OCI-LY1 (cell line): ENCODE data around the gene MCAT.
A peak's percentile ranks its signal among the peaks of the same experiment; 100 is the strongest.

Experiments used
- H2AFZ ChIP-seq: fragments of 200-600 bp; sonication (generic), shearing (Covaris generic); 2 replicates; pipeline ENCODE4 v1.6.0; 2014; ENCODE audit warnings: antibody characterized with exemption, mild to moderate bottlenecking, low read length
- H3F3A ChIP-seq: fragments of 200-600 bp; sonication (generic), shearing (Covaris generic); 2 replicates; pipeline ENCODE4 v1.6.0; 2014; ENCODE audit warnings: mild to moderate bottlenecking, antibody characterized with exemption, low read length, moderate library complexity; ENCODE audit not compliant: insufficient read depth
- H3K27ac ChIP-seq: fragments of 200-600 bp; sonication (generic); 2 replicates; pipeline ENCODE4 v1.5.1; 2014; ENCODE audit warnings: low read length, mixed run types, mild to moderate bottlenecking, low read depth; ENCODE audit not compliant: poor library complexity, severe bottlenecking
- H3K27me3 ChIP-seq: fragments of 200-600 bp; sonication (generic); 2 replicates; pipeline ENCODE4 v1.6.0; 2014; ENCODE audit warnings: antibody characterized with exemption, mild to moderate bottlenecking, low read length, moderate library complexity; ENCODE audit not compliant: insufficient read depth
- H3K36me3 ChIP-seq: fragments of 200-600 bp; sonication (generic); 2 replicates; pipeline ENCODE4 v1.6.1; 2014; ENCODE audit warnings: mild to moderate bottlenecking, antibody characterized with exemption, low read length, moderate library complexity, mixed read lengths; ENCODE audit not compliant: insufficient read depth
- H3K4me1 ChIP-seq: fragments of 200-600 bp; sonication (generic); 2 replicates; pipeline ENCODE4 v1.5.1; 2014; ENCODE audit warnings: mild to moderate bottlenecking, low read length, moderate library complexity; ENCODE audit not compliant: insufficient read depth, severe bottlenecking
- H3K4me2 ChIP-seq: fragments of 200-600 bp; sonication (generic), shearing (Covaris generic); 2 replicates; pipeline ENCODE4 v1.6.1; 2014; ENCODE audit warnings: low read length
- H3K4me3 ChIP-seq: fragments of 200-600 bp; sonication (generic); 2 replicates; pipeline ENCODE4 v1.5.1; 2014; ENCODE audit warnings: low read length, low read depth, mild to moderate bottlenecking, mixed read lengths; ENCODE audit not compliant: poor library complexity, severe bottlenecking
- H3K79me2 ChIP-seq: fragments of 200-600 bp; shearing (Covaris generic); 2 replicates; pipeline ENCODE4 v1.6.1; 2016; ENCODE audit warnings: mixed run types, low read length, mixed read lengths; ENCODE audit not compliant: insufficient read depth
- H3K9ac ChIP-seq: fragments of 200-600 bp; sonication (generic), shearing (Covaris generic); 2 replicates; pipeline ENCODE4 v1.6.1; 2014; ENCODE audit warnings: mild to moderate bottlenecking, low read length, mixed read lengths
- H3K9me2 ChIP-seq: fragments of 200-600 bp; sonication (generic), shearing (Covaris generic); 2 replicates; pipeline ENCODE4 v1.6.1; 2014; ENCODE audit warnings: low read depth, mild to moderate bottlenecking, low read length, mixed read lengths
- H3K9me3 ChIP-seq: fragments of 200-600 bp; shearing (Covaris generic); 2 replicates; pipeline ENCODE4 v1.6.1; 2014; ENCODE audit warnings: low read length, mixed read lengths
- H4K20me1 ChIP-seq: fragments of 200-600 bp; sonication (generic), shearing (Covaris generic); 2 replicates; pipeline ENCODE4 v1.6.0; 2016; ENCODE audit warnings: mild to moderate bottlenecking, low read length; ENCODE audit not compliant: insufficient read depth
- CTCF ChIP-seq: fragments of 200-600 bp; sonication (generic), shearing (Covaris generic); IDR thresholded peaks from 2 replicates; pipeline ENCODE4 v1.5.1; 2017; ENCODE audit warnings: mild to moderate bottlenecking, antibody characterized with exemption, low read length, moderate library complexity, mixed read lengths
- EZH2 ChIP-seq: fragments of 200-600 bp; sonication (generic), shearing (Covaris generic); IDR thresholded peaks from 2 replicates; pipeline ENCODE4 v1.8.0; 2017; ENCODE audit warnings: borderline replicate concordance, mixed run types, mild to moderate bottlenecking, antibody characterized with exemption, low read length, moderate library complexity, mixed read lengths

MCAT gene

DNA sequence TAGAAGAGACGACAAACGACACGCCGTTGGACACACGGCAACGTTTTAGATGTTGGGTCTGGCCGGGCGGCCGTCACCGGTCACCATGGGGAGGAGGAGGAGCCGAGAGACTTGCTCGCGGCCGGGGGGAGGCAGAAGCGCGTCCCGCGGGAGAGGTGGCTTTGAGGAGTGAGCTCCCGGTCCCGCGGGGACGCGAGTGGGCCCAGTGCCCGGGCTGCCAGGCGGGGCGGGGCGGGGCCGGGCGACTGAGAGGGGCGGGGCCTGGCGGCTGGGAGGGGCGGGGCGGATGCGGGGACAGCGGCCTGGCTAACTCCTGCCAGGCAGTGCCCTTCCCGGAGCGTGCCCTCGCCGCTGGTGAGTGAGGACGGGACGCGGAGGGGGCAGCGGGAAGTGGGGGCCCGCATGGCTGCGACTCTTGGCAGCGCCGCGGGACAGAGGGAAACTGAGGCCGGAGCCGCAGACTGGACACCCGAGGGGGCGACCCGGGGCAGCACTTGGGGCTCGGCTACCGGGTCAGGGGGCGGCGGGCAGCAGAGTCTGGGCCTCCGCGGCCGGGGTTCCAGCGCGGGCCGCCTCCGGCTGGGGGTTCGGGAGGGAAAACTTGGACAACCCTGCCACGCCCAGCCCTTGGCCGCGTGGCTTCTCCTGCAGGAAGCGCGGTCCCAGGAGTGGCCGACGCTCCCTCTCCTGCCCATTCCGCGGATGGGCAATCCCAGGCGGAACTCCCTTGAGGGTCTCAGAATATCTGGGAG lies 8.2 kb upstream of the MCAT start, which contains the start of gene TSPO:
TSPO (plus strand) TSS at position 309 of the 752 bp plus-strand sequence. CDS start 7,680 bp downstream, outside the sequence.
- H3K4me2 ChIP-seq: peak within 1 kb of the TSS; percentile 61
- H3K4me1 ChIP-seq: peaks cover 39% of the 10 kb centered on the region
- H3K9me3 ChIP-seq: no peaks in the 10 kb centered on the region
- H3K27ac ChIP-seq: no peak within 1 kb of the TSS
- H4K20me1 ChIP-seq: no peaks in the 10 kb centered on the region
- no peak within 1 kb of the TSS for H3K9ac ChIP-seq
- TF ChIP-seq CTCF (no peak), EZH2 (no peak)
- no peak within 1 kb of the TSS for H2AFZ ChIP-seq
- no peaks in the 10 kb centered on the region for H3F3A ChIP-seq
- peak within 1 kb of the TSS; percentile 44 for H3K4me3 ChIP-seq
- H3K79me2 ChIP-seq: no peaks in the 10 kb centered on the region
- H3K36me3 ChIP-seq: no peaks in the 10 kb centered on the region
- H3K27me3 ChIP-seq: peaks cover 12% of the 10 kb centered on the region; the same call in 1 of the 2 replicates
- H3K9me2 ChIP-seq: no peaks in the 10 kb centered on the region

DNA sequence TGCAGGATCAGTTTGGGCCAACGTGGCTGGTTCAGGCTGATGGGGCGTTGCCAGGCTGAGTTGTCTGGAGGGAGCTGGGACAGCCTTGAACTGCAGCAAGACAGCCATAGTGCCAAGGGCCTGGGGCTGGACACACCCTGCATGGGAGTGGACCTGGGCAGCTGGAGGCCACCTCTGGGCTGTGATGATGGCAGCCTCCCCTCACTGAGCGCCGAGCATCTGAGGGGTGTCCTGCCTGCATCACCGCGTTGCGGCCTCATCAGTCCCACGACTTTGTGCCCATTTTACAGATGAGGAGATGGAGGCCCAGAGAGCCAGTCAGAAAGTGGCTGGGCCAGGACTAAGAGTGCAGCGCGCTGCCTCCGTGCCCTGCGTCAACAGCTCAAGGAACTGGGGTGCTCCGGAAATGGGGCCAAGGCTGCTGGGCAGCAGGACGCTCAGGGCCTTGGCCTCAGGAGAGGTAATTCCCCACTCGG lies 7.6 kb upstream of the MCAT start:
- Histone ChIP-seq H3K79me2 (no peaks in the 10 kb centered on the region), H2AFZ (no peak overlapping the region), H3K9ac (no peak overlapping the region), H3K9me3 (no peaks in the 10 kb centered on the region), H3K27me3 (peaks cover 12% of the 10 kb centered on the region; the same call in 1 of the 2 replicates), H3K4me2 (peak overlapping the region; percentile 61), H3K4me3 (peak overlapping the region; percentile 44), H3F3A (no peaks in the 10 kb centered on the region), H3K36me3 (no peaks in the 10 kb centered on the region), H4K20me1 (no peaks in the 10 kb centered on the region), H3K27ac (no peak overlapping the region), H3K9me2 (no peaks in the 10 kb centered on the region), H3K4me1 (peaks cover 39% of the 10 kb centered on the region)
- TF ChIP-seq EZH2: no peak
- no peak for TF ChIP-seq CTCF

DNA sequence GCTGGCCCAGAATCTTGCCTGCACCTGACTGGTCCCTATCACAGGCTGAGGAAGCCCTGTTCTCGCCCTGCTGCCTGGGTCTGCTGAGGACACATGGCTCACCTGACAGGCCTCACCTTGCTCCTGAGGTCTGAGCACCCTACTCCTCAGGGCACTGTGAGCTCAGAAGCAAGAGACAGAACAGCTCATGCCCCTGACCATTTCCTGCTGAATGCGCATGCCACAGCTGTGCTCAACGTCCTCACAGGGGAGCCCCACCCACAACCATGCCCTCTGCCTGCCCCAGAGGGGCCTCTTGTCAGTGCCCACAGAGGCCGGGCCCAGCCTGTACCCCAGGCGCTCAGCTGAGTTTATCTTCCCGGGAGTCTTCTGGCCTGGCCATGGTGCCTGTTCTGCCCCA lies 5.4 kb upstream of the MCAT start:
- Histone ChIP-seq H3K9me3 (no peaks in the 10 kb centered on the region), H3K4me2 (no peak overlapping the region), H3F3A (no peaks in the 10 kb centered on the region), H2AFZ (no peak overlapping the region), H3K36me3 (no peaks in the 10 kb centered on the region), H3K9me2 (no peaks in the 10 kb centered on the region), H3K9ac (no peak overlapping the region; the same call in 1 of the 2 replicates), H4K20me1 (no peaks in the 10 kb centered on the region), H3K27me3 (peaks cover 12% of the 10 kb centered on the region; the same call in 1 of the 2 replicates), H3K27ac (no peak overlapping the region), H3K4me1 (peaks cover 40% of the 10 kb centered on the region), H3K79me2 (no peaks in the 10 kb centered on the region), H3K4me3 (no peak overlapping the region)
- no peak for TF ChIP-seq CTCF
